GM13976 (cell line): ENCODE measurements around the gene ETS2.

Experiments used
- DNase-seq: peaks from one replicate; pipeline ENCODE4 v3.0.0; 2012; ENCODE audit warnings: low spot score
- CTCF ChIP-seq: IDR thresholded peaks from 2 replicates; pipeline ENCODE4 v1.5.1; 2012; ENCODE audit warnings: borderline replicate concordance, mild to moderate bottlenecking; ENCODE audit not compliant: insufficient read depth; ENCODE audit errors: extremely low read depth, missing control alignments, control extremely low read depth
- in situ Hi-C: fragments of 300-500 bp; cut with MboI; formaldehyde crosslinking; loops from one replicate; pipeline ENCODE4 v1.12.0; 2022; ENCODE audit warnings: low sequenced_read_pairs, mixed read lengths, inconsistent platforms; ENCODE audit not compliant: unreplicated experiment

The ETS2 gene

GRCh38 chr21:38809198-38809878, 3.6 kb downstream of the ETS2 start:
- in situ Hi-C loops, result no loop called here
- no peak for DNase-seq
- TF ChIP-seq CTCF, result no peak

- TF ChIP-seq CTCF, result no peak
- no peak for DNase-seq
- in situ Hi-C loops, result no loop called here
Measured at GRCh38 chr21:38810034-38810825, 4.5 kb downstream of the ETS2 start.

- no peak for DNase-seq
- in situ Hi-C loops, result no loop called here
- no peak for TF ChIP-seq CTCF
Measured at GRCh38 chr21:38810826-38811164, 5.1 kb downstream of the ETS2 start.

GRCh38 chr21:38811257-38811656, 5.5 kb downstream of the ETS2 start:
- TF ChIP-seq CTCF, result no peak
- no peak for DNase-seq
- in situ Hi-C loops, result no loop called here

GRCh38 chr21:38813143-38813542, 7.4 kb downstream of the ETS2 start:
- in situ Hi-C loops, result no loop called here
- no peak for TF ChIP-seq CTCF
- DNase-seq, result no peak

- no peak for TF ChIP-seq CTCF
- in situ Hi-C loops, result no loop called here
- DNase-seq, result no peak
Measured at GRCh38 chr21:38813547-38813946, 7.8 kb downstream of the ETS2 start.
